HG03097 (cell line): Measurements from ENCODE around the gene CBLB.

ENCODE experiments used
- ATAC-seq: cut with Tn5 transposase; IDR thresholded peaks from one replicate; pipeline ENCODE4 v1.9.1; 2021; ENCODE audit not compliant: unreplicated experiment, low FRiP score

CBLB gene

DNA sequence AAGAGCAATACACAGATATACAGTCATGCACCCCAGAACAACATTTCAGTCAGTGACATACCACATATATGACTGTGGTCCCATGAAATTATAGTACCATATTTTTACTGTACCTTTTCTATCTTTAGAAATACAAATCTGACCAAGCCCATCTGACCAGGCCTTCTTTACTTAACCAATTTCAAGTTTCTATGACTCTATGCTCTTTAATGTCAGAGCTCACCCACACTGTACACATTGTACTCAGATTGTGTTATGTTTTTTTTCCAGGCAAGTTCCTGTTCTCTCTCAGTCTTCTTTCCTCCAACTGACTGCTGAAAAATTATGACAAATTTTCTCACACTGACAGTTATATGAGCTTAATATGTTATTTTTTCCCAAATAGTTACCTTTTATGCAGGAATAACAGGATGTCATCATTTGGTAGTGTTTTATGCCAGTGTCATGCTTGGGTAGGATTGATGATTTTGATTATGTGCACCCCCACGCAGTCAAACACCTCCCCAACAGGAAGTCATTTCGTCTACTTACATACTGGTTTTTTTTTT, 8.0 kb upstream of the CBLB start:
- ATAC-seq, result no peak

DNA sequence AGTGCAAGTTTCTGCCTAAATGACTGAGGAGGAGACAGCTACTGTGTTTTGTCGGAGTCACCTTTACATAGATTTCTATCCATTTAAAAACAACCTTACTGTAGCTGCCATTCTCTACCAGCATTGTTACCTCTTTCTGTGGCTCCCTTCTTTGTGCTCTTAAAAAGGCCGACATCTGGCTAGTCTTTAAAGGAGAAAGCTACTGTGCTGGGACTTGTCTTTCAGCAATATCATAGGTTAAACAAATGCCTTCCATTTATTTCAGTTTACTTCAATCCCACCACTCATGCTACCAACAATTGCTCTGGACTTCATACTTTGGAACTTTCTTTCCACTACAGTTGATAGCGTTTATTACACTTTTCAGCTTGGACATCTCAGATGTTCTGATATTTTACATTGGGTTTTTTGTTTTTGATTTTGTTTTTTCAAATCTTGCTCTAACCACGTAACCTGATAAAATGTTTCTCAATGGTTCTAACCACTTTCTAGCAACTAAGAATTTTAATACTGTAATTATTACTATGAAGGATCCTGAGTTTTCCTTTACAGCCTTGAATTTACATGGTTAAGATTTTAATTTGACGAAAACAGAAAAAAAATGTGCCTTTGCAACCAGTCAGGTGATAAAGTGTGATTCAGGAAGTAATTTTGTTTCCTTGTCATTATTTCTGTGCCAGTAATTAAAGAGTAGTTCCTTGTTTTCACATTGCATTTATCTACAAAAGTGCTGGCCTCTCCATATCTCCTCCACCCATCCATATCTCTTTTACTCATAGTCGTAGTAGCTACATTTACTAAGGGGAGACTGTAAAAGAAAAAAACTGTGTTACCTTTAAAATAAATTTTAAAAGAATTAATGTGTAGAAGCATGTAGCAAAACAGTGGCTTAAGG, 1.3 kb upstream of the CBLB start:
- no peak for ATAC-seq

DNA sequence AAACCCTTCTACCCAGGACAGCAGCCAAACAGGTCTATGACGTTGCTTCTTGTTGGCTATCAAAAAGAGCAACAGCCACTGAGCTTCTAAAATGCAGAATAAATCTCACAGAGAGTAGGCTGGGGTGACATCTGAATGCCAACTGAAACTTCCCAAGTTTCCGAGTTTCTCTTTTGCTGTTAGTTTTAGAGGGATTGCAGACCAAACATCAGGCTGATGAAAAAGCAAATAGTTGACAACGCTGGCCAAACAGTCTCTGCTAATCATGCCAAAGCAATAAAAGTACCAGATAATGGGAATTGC, 670 bp upstream of the CBLB start:
- ATAC-seq, result no peak

DNA sequence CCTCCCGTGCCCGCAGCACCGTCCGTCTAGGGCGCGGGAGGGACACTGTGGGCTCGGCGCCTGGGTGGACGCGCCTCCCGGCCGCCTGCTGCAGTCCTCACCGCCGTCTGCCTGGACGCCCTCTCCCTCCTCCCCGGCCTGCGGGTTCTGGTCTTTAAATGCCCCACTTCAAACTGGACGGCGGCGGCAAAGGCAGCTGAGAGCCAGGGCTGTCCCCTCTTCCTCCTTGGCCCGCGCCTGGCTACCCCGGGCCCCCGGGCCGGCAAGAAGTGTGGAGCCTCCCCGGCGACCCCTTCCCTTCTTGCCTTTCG, 426 bp downstream of the CBLB start:
- peak; percentile 1 for ATAC-seq

DNA sequence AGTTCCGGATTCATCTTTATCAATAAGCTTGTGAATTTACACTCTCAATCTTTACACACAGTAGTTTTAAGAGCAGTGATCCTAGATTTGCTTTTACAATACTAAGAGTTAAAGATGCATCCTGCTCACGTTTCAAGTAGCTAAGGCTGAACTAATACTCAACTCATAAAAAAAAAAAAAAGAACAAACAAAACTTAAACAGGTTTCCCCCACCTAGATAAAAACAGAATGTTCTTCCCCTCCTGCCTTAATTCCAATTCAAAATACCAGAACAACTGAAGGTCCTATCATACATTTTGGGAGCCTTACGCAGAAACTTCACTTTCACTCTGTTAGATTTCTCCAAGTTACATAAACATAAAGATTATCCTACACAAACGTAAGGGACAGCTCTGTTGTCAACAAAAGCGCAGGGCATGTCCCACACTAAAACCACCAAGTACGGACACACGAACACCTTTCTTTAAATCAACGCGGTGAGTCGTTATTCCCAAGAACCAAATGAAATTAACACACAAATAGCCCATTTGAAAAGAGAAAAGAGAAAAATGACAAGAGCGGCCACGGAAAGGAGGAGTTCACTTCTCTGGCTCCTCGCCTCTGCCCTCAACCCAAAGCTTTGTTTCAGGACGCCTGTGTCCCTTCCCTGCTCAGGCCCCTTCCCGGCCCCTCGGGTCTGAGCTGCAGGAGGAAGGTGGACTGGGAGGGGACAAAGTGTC, 941 bp downstream of the CBLB start:
- no peak for ATAC-seq

DNA sequence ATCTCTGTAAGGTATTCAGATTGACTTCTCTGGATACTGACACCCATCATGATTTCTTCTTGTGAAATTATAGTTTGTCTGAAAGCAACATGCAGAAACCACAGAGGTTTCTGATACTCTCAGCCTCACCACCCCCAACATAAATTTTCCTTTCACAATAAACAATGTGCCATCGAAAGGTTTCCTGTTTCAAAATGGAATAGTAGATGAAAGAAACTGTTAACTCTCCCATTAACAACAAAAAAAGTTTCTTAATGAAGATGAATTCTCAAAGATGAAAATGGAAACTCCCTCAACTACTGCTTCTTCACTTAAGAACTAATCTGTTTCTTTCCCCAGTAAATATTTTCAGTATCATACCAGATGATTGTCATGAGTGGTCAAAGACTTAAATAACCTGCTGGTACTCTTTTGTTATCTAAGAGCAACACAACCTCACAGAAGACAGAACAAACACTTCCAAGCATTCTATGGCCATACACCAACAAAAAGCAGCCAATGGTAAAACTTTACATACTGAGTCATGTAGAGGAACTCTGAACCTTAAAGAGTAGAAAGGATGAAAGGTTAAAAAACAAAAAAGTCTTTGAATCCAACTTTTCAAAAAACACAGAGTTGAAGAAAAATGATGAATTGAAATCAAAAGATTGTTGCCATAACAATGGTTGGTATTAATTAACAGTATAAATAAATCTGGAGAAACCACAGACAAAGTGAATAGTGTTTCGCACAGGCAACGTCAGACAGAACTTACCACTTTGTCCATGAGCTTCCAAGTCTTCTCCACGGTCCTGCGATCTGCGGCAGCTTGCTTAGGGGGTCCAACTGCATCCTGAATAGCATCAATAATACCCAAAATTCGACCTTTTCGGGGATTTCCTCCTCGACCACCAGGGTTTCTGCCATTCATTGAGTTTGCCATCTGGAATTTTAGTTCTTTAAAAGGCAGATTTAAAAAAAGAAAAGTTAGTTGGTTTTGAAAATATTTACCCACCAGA, 1.9 kb downstream of the CBLB start:
- ATAC-seq, result peak; percentile 37

DNA sequence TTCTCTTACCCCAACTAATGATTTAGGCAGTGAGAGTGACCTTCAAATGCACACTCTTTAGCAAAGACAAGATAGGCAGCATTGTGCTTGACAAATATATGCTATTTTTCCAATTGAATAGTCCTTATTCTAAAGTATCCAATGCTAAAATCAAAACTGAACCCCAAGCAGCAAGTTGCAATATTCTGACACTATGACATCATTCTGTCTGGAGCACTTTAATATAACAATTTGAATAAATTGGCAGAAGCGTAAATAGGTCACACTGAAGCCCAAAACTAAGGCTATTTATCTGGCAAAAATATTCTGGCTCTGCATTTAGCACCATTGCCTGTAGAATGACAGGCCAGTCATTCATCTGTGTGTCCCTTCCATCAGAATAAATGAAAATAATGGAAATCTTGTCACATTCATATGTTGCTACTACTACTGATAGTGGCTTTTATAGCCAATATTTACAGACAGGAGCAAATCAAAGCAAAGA, 2.9 kb downstream of the CBLB start:
- ATAC-seq, result no peak

DNA sequence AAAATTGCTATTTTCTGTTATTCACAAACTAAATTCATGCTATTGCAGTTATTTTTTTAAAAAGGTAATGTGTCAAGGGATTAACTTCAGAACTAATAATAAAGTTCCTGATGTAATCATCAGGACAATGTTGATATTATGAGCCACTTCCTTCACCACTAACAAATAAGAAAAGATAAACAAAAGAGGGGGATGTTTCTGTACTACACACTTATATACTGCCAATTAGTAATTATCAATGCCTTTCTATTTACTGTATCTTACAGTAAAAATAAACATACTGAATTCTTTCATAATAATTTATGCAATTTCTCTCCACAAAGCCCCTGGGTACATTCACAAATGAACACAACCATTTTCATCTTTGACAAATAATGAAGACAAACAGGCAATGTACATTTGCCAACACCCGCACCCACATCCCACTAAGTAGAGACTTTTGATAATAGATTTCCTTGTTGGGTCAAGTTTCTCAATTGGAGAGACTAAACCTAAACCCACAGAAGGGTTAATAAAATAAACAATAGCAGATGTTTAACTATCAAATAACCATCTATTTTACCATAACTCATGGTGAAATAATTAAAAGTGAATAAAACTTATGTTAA, 3.7 kb downstream of the CBLB start:
- no peak for ATAC-seq

DNA sequence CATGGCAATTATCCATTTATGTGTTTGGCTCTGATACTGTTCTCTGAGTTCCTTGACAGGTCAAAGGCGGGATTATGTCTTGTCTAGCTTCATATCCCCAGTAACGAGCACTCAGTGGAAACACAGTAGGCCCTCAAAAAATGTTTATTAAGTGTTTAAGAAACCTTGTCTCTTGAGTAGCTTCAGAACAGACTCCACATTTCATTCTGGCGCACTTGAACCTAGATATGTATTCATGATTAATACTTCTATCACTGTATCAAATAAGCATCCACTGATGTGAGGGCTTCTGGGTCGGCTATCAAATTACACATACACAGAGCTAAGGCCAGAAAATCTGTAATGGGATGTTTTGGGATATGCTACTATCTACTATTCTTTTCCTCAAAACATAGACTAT, 4.6 kb downstream of the CBLB start:
- ATAC-seq, result no peak

DNA sequence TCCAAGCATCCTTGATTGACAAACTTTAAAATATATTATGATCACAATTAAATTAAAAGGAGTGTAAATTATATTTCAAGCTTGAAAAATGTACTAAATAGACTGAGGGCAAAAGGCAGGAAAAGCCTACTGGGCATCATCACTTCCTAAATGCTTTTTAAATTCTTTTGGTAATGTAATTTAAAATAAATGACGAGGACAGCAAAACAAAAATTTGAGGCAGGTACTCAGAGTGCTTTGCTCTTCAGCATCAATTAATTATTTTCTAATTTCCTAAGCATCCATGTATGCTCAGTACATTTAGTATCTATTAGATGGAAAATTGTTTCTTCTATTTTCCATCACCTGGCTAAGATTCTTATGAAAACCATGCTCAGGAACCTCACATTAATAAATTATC, 5.2 kb downstream of the CBLB start:
- ATAC-seq, result no peak

DNA sequence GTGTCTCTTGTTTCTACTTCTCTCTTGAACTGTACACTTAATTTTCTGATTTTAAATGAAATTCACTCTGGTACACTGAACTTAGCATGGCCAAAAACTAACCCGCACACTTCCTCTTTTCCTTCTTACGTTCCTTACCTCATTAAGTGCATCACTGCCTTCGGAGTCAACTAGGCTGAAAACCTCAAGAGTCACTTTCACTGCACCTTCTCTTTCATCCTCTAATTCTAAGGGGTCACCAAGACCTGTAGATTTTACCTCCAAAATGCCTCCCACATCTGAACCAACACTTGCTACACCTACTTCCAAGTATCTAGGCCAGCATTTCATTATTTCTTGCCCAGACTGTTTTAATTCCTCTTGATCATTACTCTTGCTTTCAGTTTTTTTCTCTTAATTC, 6.6 kb downstream of the CBLB start:
- peak; percentile 34 for ATAC-seq

DNA sequence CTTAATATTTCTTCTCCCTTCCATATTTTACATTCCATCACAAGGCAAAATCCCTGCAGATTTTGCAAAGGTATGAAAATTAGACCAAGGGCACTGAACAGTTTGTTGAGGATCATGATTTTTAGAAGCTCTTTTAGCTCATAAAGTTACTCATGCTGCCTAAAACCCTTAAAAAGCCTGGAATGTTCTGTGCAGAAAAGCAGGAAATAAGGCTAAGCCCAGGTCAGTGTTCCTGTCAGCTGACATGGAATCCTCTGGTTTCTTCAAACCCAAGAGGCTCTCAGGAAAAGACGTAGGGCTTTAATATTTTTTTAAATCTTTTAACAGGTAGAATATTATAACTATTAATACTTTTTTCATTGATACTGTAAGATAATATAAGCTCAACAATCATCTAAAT, 8.2 kb downstream of the CBLB start:
- no peak for ATAC-seq

DNA sequence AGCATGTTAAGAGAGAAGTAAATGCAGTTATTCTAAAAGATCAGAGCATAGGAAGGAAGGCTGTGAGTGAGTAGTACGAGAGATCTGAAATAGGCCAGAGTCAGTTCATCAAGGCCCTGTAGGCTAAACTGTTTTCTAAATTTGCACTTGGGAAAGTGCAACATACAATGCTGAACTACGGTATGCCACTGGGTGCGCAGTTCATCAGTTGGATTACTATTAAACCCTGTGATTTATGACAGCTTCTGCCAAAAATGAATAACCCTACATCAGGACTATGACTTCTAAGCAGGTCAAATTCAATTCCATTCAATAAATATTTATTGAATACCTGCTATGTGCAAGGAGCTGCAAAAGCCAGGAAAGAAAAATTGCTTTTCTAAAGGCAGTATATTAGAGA, 10.8 kb downstream of the CBLB start:
- no peak for ATAC-seq

DNA sequence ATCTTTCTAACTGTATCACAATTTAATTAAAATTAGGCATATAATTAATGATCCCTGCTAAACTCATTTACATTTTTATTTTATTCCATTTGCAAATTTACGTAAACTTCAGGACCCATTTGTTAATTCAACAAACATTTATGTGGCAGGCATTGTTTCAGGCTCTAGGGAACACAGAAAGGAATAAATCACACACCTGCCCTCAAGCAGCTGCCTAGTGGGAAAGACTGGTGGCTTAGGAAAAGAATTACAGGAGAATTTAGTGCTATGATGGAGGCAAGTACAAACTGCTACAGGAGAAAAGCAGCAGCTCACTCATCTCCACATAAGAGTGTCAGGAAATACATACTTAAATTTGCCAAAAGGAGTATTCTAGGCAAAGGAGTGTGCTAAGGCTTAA, 11.2 kb downstream of the CBLB start:
- no peak for ATAC-seq

DNA sequence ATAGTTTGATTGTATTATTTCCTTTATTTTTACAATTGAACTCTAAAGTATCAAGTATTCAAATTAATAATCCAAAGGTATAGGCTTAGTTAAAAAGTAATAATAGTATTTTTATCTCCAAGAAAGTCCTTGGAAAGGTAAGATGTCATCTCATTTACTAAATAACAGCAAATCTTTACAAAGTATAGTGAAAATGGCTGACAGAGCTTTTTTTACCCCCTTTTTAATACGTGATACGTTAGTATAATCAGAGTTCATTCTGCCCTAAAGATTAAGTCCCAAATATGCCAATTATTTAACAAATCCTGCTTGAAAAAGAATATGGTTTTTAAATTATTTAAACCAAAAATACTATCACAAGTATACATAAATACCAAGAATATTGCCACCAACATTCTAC, 12.2 kb downstream of the CBLB start:
- ATAC-seq, result no peak

DNA sequence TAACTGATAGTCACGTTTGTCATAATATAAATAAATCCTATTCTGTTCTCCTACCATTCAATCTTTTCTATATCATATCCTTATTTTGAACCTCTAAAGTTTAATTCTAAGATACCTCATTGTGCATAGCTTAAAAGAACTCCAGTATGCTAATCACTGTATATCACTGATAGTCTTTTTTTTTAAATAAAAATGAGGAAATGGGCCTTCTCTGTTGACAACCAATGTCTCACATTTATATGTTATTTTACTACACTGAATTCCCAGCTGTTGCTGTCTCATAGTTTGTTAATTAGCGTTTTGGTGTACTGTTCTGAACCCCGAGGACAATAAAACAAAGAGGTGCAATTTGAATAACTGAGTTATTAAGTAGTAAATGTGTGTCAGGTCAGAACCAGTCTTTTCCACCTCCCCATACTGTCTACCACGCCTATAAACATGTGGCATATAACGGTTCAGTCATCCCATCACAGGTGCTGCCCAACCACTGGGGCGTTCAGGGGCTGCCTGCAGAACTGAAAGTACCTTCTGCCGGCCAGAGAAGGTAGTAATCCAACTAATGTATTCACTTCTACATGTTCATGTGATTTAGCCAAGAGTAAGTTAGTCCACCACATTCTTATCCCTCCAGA, 14.9 kb downstream of the CBLB start:
- ATAC-seq, result peak; percentile 95

DNA sequence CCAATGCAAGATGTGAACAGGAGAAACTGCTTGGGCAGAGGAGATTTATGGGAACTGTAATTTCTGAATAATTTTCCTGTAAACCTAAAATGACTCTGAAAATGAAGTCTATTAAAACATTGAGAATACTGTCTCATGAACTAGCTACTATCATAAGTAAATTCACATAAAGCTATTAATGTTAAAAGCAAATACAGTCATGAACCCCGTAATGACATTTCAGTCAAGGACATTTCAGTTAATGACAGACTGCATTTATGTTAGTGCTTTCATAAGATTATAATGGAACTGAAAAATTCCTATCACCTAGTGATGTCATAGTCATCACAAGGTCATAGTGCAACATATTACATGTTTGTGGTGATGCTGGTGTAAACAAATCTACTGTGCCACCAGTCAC, 17.2 kb downstream of the CBLB start:
- no peak for ATAC-seq

DNA sequence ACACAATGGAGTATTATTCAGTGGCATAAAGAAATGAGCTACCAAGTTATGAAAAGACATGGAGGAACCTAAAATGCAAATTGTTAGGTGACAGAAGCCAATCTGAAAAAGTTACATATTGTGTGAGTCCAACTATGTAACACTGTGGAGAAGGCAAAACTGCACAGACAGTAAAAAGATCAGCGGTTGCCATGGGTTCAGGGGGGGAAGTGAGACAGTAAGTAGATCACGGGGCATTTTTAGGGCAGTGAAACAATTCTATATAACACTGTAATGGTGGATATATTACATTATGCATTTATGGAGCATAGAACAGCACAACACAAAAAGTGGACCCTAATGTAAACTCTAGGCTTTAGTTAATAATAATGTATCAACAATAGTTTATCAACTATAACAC, 17.6 kb downstream of the CBLB start:
- ATAC-seq, result no peak

DNA sequence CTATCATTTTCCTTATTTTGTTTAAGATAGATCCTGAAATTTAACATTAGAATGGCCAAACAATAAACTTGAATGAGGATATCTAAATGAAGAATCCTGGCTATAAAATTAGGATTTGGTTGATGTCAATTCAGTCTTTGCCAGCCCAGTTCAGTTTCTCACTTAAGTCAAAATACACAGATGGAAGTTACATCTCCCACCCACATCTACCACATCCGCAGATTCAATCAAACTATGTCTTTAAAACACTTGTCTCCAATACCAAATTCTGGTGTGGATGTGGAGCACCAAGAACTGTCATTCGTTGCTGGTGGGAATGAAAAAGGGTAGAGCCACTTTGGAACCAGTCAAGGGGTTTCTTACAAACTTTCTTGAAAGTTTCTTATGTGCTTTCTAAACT, 18.2 kb downstream of the CBLB start:
- no peak for ATAC-seq

DNA sequence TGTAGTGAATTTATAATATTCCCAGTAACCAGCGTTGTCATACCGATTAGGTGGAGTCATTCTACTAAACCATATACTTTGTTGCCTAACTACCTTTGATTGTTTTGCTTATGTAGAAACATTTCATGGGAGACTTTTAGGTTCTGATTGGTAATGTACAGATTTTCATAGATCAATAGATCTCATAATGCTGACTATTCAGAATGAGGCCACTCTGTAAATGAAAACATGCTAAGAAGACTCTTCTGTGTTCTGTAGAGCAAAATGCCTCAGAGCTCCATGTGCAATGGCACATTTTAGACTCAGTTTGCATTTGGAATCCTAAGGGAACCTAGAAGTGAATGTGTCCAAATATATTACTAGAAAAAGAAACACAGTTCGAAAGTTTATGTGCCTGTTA, 20.0 kb downstream of the CBLB start:
- no peak for ATAC-seq
